GM19240 (cell line): ENCODE measurements around the gene AQP11.
"Not testable (repeated sequence)": the region's sequence is repeated elsewhere in the genome, so short reads cannot be mapped to it uniquely, and the experiment has no call there.

Experiments
- DNase-seq: peaks from one replicate; pipeline ENCODE4 v3.0.0; 2011; ENCODE audit warnings: low spot score; ENCODE audit not compliant: insufficient read length

The AQP11 gene, protein sequence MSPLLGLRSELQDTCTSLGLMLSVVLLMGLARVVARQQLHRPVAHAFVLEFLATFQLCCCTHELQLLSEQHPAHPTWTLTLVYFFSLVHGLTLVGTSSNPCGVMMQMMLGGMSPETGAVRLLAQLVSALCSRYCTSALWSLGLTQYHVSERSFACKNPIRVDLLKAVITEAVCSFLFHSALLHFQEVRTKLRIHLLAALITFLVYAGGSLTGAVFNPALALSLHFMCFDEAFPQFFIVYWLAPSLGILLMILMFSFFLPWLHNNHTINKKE

DNA sequence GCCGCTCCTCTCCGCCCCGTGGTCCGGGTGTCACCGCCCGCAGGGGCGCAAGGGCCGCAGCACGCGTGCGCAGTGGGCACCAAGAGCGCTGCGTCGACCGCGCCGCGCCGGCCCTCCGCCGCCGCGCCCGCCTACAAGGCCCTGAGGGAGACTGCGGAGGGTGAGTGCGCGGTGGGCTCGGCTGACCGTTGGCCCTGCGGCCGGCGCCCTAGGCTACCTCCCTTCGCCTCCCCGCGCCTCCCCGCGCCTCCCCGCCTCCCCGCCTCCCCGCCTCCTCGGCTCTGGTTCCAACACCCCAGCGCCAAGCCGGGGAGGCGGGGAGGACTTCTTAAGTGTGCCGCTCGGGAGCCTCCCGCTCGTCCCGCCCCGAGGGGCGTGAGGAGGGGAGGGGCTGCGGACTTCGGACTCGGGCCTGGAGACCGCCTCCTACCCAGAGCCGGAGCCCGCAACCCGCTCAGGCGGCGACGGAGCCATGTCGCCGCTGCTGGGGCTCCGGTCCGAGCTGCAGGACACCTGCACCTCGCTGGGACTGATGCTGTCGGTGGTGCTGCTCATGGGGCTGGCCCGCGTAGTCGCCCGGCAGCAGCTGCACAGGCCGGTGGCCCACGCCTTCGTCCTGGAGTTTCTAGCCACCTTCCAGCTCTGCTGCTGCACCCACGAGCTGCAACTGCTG lies at the start of gene AQP11:
AQP11 (plus strand) TSS at position 433 of the 673 bp plus-strand sequence; CDS start at position 473, 40 bp downstream.
- DNase-seq, result peak; percentile 65

DNA sequence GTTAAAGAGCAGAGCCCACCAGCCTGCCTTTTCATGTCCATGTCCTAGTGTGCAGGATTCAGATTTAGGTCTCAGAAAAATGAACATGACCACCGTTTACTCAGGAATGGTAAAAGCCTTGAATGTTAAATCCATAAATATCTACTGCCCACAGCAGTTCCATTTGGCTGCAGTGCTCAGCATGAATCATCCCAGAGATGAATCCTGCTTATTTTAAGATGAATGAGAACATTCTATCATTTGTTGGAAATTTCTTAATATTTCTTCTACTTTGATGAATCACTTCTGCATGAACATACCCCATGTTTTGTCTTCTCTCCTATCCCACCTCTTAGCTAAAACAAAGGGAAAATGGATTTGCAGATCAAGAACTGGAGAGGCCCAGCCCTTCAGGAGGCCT lies 47.5 kb upstream of the AQP11 start:
- DNase-seq, result no peak

DNA sequence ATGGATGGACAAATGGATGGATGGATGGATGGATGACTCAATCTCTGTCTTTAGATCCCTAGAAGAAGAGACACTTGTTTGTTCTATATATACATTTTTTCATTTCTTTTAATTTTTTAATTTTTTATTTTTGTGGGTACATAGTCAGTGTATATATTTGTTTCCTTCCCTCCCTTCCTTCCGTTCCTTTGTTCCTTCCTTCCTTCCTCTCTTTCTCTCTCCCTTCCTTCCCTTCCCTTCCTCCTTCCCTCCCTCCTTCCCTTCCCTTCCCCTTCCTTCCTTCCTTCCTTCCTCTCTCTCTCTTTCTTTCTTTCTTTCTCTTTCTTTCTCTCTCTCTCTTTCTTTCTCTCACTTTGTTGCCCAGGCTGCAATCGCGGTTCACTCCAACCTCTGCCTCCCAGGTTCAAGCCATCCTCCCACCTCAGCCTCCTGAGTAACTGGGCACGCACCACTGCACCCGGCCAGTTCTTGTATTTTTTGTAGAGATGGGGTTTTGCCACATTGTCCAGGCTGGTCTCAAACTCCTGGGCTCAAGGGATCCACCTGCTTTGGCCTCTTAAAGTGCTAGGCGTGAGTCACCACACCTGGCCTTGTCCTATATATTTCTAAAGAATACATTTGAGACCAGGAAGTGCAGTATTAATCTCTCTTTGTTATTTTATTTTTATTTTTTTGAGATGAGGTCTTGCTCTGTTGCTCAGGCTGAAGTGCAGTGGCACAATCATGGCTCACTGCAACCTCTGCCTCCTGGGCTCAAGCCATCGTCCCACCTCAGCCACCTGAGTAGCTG lies 42.5 kb upstream of the AQP11 start:
- no peak for DNase-seq

DNA sequence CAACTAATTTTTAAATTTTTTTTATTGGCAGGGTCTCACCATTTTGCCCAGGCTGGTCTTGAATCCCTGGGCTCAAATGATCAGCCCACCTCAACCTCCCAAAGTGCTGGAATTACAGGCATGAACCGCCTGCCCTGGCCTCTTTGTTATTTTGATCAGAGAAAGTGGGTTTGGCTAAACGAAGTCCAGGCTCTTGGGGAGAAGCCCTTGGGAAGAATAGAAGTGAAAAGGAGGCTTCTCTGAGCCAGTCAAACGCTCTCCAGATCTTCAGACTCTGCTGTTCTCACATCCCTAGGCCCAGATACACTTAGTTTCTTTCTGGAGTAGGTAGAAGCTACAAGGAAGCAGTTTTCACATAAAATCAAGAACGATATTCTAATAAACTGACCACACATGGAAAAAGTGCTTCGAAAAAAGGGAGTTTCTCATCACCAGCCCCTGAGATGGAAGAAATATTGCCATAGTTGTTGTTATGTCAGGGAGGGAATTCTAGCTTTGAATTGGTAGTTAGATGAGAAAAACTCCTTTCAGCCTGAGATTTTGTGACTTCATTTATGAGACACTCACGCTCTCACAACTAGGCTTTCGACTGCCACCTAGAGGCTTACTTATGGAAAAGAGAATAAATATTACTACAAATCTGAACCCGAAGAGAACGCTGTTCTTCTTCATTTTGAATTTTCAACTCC lies 41.7 kb upstream of the AQP11 start:
- DNase-seq, result peak; percentile 19

DNA sequence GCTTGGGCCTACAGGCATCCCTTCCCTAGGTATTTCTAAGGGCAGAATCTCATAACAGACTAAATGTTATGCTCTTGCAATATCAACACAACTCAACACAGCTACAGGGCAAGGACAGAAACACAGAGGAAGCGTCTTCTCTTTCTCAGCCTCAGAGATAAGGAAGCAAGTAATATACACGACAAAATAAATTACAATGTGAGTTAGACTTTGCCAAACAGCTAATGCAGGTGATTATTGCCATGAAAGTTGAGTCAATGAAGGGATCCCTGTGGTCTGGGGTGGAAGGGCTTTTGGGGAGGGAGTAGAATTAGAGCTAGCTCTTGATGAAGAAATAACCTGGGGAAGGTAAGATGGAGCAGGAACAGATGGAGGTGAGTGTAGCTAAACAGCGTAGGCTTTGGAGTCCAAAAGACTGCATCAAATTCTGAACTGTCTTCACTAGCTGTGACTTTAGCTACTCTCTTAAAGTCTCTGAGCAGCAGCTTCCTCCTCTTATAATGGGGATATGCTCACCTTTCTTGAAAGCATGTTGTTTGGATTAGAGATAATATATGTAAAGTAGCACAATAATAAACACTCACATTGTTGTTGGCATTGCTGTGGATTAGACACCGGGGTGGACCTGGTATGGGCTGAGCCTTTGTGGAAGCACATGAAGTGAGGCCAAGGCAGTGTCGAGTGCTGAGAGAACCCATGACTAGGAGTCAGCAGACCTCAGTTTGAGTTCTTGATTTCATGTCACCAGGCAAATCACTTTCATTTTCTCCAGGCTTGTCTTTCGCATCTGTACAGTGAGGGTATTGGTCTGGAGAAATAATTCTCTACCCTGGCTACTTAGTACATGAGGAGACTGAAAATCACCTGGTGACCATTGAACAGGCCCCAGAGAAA lies 41.0 kb upstream of the AQP11 start:
- no peak for DNase-seq

DNA sequence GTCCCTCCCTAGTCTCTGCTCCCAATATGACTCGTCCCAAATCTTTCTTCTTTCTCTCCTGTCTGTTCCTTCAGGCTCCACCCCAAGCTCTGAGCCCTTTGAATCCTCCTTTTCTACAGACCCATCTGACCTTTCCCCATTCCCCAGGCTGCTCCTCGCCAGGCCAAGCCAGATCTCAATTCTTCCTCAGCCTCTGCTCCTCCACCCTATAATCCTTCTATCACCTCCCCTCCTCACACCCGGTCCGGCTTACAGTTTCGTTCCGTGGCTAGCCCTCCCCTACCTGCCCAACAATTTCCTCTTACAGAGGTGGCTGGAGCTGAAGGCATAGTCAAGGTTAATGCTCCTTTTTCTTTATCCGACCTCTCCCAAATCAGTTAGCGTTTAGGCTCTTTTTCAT lies 38.3 kb upstream of the AQP11 start:
- not testable (repeated sequence) for DNase-seq

DNA sequence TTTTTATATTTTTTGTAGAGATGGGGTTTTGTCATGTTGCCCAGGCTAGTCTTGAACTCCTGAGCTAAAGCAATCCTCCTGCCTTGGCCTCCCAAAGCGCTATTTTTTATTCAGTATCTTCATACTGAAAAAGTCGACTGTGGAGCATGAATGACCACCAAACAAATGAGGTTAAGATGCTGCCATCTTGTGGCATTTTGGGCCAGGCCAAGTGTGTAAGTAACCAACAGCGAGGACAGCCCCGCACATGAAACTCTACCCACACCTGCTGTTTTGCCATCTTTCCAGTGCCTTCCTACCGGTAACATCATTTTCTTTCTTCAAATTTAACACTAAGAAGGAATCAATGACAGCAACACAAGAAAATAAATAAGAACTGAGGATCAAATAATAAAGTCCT lies 32.2 kb upstream of the AQP11 start:
- DNase-seq, result no peak

DNA sequence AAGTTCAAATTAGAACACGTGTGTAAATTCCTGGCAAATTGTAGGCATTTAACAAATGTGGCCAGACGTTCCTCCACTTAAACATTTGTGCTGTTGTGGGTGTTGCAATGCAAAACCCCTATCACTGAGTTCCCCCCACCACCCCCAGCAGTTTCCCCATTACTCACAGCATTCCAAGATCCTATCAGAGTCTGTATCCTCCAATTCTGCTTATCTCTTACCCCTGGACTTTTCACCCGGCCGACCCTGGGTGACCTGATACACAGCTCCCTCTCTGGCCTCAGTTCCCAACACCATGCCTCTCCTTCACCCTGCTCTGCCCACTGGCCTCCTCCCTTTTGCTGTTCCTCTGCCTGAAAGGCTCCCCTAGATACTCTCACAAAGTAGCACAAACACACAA lies 31.4 kb upstream of the AQP11 start:
- DNase-seq, result no peak

DNA sequence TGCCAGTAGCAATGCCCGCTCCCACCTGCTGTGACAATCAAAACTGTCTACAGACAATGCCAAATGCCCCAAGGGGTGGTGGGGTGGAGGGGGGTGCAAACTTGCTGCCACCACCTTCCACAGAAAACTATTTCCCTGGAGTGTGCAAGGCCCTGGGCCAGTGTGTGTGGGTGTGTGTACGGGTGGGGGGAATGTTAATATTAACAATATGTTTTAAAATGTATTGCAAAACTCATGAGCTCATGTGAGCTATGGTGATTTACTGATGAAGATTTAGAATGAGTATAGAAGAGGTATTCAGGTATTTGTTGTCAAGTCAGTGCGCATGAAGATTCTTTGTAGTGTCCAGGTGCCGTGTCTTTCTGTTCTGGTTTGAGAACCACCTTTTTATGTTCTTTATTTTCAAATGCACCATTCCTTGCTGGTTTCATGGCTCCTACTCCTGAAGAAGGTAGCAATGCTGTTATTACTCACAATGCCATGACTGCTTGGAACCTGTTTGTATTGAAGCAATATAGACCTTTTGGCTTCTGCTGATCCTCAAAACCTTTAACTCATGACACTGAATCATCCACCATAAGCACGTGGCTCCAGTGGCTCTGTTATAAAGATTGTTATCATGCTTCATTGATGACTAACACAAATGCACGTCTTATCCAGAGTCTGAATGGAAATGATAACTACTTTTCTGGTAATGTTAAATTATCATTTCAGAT lies 29.9 kb upstream of the AQP11 start:
- no peak for DNase-seq

DNA sequence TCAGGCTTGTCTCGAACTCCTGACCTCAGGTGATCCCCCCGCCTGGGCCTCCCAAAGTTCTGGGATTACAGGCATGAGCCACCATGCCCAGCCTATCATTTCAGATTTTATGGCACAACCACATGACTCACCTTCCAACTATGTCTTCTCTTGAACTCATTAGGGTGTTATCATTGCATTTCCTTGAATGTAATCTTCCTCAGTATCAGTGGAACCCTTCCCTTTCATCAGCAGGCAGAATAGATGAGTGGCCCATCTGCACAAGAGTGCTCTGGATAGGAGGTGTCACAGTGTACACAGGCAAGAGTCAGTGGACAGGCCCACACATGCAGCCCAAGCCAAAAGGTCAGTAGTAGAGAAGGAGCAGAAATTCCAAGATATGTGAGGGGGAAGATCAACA lies 29.1 kb upstream of the AQP11 start:
- no peak for DNase-seq

DNA sequence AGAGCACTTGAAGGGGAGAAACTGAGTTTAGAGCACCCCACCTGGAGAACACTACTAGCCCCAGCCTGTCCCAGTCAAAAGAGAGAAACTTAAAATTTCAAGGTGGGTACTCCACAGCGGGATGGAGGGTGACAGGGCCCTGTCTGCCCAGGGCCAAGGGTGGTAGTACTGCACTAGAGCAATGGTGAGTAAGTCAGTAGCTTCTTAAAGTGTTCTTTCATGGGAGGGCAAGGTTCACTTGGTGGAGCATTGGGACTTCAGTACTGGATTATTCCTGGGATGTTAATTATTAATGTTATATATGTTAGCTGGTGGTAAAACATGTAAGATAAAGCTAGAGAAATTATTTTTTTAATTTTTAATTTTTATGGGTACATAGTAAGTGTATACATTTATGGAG lies 28.5 kb upstream of the AQP11 start:
- DNase-seq, result no peak

DNA sequence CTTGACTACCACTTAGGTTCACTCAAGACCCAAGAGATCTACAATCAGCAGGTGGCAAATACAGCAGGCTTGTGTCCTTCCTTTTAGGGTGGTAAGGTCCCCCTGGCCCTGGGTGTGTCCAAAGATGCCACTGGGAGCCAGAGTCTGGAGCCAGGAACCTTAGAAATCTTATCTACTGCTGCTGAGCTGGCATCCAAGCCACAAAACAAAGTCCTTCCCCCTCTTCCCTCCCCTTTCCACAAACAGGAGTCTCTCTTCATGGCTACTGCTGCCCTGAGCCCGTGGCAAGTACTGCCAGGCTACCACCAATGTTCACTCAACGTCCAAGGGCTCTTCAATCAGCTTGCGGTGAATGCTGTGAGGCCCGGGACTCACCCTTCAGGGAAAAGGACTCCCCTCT lies 21.4 kb upstream of the AQP11 start:
- no peak for DNase-seq

DNA sequence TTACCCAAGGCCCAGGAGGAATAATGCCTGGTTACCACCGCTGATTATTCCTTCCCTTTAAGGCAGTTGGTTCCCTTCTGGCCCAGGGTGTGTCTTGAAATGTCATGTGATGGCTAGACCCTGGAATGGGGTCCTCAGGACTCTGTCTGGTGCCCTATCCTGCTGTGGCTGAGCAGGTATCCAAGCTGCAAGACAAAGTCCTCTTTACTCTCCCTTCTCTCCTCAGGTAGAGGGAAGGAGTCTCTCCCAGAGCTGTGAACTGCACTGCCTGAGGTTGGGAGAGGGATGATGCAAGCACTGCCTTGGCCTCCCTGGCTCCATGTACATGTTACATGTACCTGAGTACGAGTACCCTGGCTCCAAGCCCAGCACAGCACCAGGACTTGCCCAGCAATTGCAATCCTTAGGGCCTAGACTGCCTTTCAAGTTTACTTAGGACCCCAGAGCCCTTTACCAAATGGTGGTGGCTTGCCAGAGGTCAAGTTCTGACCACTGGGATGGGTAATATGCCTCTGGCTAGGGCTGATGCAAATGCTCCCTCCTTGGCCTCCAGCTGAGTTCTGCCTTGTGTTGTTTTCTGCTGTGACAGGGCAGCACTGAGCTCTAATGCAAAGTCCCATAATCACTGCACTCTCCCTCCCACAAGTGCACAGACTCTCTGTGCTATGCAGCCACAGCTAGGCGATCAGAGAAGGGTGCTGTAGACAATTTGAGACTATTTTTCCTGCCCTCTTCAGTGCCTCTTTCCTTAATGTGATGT lies 20.7 kb upstream of the AQP11 start:
- no peak for DNase-seq

DNA sequence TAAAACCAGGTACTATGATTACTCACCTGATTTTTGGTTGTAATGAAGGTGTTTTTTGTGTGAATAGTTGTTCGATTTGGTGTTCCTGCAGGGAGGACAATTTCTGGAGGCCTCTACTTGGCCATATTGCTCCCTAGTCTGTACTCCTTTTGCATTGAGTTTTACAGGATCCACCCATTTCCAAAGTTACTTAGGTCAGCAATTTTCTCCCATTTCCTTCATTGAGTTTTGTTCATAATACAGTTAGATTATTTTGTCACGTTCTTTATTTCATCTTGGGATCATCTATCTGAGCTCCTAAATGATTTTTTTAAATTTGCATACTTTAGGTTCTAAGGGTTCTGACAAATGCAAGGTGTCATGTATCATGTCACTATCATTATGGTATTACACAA lies 20.1 kb upstream of the AQP11 start:
- no peak for DNase-seq

DNA sequence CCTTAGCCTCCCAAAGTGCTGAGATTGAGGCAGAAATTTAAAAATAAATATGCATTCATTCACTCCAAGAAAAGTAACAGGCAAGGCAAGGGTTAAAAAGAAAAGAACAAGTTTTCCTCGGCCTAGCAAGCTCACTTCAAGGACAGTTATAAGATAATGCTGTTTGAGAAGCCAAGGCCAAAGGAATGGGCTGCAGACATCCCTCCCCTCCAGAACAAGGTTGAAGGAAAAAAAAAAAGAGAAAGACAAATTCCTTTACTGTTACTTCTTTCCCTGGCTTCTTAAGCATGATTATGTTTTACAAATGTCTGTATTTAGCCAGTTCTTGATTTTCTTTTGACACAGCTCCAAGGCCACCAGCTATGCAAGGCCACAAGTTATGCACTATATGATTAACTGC lies 18.9 kb upstream of the AQP11 start:
- DNase-seq, result not testable (repeated sequence)

DNA sequence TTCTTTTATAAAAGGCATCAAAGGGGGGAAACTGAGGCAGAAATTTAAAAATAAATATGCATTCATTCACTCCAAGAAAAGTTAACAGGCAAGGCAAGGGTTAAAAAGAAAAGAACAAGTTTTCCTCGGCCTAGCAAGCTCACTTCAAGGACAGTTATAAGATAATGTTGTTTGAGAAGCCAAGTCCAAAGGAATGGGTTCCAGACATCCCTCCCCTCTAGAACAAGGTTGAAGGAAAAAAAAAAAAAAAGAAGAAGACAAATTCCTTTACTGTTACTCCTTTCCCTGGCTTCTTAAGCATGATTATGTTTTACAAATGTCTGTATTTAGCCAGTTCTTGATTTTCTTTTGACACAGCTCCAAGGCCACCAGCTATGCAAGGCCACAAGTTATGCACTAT lies 14.3 kb upstream of the AQP11 start:
- not testable (repeated sequence) for DNase-seq

DNA sequence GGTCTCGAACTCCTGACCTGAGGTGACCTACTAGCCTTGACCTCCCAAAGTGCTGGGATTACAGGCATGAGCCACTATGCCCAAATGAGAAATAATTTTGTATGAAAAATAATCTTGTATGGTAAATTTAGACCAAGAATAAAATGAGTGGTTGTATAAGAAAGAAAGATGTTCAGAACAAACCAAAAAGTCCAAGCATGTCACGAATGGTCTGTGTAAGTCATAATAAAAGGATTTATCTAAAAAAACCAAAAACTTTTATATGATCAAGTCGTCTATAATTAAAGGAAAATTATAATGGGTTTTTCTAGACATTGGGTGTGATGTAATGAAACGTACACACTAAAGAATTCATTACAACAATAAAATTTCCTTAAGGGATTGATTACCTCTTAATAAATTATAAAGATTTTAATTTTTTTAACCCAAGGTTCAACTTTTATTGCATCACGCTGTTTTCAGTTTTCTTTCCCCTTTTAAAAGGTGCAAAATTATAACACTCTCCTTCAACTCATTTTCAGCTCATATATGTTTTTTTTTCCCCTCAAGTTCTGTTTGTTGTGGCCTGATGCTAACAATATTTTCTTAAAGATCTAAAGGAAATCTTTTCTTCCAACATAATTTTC lies 8.9 kb upstream of the AQP11 start:
- DNase-seq, result no peak

DNA sequence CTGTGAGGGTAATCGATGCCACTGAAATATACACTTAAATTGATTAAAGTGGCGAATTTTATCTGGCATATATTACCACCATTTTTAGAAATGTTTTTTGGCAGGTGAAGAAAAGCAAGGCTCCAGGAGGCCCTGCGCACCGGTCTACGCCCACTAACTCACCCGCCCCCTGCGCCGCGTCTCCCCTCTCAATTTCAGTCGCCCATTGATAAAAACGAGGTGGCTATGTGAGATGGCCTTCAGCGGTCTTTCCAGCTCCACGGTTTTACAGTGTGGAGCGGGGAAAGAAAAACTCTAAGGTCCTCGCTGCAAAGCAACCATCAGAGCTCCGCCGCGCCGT lies 602 bp upstream of the AQP11 start:
- DNase-seq, result no peak

DNA sequence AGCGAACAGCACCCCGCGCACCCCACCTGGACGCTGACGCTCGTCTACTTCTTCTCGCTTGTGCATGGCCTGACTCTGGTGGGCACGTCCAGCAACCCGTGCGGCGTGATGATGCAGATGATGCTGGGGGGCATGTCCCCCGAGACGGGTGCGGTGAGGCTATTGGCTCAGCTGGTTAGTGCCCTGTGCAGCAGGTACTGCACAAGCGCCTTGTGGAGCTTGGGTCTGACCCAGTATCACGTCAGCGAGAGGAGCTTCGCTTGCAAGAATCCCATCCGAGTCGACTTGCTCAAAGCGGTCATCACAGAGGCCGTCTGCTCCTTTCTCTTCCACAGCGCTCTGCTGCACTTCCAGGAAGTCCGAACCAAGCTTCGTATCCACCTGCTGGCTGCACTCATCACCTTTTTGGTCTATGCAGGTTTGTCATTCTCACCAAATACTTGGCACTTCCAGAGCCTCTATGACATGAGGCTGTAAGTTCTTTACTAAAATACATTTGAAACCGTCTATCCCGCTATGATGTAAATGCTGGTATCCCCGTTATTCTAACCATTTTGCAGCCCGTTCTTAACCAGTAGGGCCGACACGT lies 535 bp downstream of the AQP11 start:
- DNase-seq, result peak; percentile 1
